GM21390 (cell line): ENCODE data around the gene PROCR.
"Not testable (repeated sequence)": the region's sequence is repeated elsewhere in the genome, so short reads cannot be mapped to it uniquely, and the experiment has no call there.

Experiments used
- ATAC-seq: cut with Tn5 transposase; IDR thresholded peaks from one replicate; pipeline ENCODE4 v1.9.1; 2021; ENCODE audit not compliant: unreplicated experiment

The PROCR gene

DNA sequence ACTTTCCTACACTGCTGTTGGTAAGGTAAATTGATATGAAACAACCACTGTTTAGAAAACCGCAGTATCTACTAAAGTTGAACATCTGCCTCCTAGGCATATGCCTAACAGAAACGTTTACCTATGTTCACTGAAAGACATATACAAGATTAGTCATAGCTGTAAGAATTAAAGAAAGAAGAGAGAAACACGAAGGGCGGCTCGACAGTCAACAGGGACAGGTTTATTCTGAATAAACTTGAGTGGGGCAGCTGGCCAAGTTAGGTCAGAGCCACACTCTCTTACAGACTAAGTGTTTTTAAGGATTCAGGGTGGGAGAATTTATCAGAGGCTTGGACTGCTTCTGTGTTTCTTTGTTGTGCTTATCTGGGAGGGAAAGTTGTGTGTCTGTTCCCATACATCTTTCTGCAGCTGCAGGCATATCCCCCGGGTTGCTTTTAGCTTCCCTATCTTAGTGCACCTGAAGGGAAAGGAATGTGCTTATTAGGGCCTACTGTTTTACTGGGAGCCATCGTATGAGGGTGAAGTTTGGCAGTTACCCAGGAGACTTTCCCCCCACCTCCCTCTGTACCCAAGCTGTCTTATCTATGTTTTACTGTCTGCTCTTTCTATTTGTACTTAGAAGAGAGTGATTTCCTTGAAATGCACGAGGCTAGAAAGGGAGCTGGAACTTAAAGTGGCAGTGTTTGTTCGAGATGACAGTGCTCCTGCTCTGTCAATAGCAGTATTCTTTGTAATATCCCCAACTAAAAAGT is 20.4 kb downstream of the PROCR start:
- no peak for ATAC-seq

DNA sequence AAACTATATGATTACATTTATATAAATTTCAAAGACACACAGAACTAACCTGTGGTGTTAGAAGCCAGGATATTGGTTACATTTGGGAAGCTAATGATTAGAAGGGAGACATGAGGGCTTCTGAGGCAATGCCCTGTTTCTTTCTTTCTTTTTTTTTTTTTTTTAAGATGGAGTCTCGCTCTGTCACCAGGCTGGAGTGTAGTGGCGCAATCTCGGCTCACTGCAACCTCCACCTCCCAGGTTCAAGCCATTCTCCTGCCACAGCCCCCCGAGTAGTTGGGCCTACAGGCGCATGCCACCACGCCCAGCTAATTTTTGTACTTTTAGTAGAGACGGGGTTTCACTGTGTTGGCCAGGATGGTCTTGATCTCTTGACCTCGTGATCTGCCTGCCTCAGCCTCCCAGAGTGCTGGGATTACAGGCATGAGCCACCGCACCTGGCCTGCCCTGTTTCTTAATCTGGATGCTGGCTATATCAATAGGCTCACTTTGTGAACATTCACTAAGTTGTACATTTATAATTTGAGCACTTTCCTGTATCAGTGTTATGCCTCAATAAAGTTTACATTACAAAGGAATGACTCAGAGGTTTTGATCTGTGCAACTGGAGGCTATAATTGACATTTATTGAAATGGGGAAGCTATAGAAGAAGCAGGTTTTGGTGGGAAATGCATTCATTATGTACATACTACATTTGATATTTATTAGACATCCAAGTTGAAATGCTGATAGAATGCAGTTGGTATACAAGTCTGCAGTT is 21.3 kb downstream of the PROCR start:
- not testable (repeated sequence) for ATAC-seq

DNA sequence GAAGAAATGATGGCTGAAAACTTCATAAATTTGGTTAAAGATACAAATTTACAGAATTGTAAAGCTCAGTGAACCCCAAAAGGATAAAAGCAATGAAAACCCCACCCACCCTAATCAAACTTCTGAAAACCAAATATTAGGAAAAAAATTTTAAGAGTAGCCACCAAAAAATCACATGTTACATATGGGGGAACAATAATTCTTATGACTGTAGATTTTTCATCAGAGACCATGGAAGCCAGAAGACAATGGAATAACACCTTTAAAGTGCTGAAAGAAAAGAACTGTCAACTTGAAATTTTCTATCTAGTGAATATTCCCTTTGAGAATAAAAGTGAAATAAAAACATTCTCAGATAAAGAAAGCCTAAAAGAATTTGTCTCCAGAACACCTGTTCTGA is 24.4 kb downstream of the PROCR start:
- no peak for ATAC-seq

DNA sequence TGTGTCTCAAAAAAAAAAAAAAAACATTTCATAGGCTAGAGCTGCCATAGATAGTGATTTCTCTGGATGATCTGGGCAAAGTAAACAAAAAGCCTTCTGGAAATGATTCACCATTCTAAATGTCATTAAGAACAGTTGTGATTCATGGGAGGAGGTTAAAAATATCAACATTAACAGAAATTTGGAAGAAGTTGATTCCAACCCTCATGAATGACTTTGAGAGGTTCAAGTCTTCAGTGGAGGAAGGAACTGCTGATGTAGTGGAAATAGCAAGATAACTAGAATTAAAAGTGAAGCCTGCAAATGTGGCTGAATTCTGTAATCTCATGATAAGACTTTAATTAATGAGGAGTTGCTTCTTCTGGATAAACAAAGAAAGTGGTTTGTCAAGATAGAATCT is 27.9 kb downstream of the PROCR start:
- no peak for ATAC-seq

DNA sequence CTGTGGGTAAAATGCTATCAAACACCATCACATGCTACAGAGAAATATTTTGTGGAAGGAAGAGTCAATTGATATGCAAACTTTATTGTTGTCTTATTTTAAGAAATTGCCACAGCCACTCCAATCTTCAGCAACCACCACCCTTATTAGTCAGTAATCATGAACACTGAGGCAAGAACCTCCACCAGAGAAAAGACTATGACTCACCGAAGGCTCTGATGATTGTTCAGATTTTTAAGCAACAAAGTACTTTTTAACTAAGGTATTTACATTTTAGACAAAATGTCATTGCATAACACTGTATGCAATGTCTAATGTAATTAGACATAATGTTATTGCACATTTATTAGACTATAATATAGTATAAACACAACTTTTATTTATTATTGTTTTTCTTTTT is 28.4 kb downstream of the PROCR start:
- ATAC-seq = no peak

DNA sequence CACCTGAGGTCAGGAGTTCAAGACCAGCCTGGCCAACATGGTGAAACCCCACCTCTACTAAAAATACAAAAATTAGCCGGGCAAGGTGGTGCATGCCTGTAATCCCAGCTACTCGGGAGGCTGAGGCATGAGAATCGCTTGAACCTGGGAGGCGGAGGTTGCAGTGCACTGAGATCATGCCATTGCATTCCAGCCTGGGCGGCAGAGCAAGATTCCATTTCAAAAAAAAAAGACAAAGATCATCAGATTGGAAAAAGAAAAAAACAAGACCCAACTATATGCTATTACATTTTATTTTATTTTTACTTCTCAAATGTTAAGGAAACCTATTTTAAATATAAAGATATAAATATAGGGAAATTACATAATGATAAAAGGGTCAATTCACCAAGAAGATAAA is 29.6 kb downstream of the PROCR start:
- not testable (repeated sequence) for ATAC-seq

DNA sequence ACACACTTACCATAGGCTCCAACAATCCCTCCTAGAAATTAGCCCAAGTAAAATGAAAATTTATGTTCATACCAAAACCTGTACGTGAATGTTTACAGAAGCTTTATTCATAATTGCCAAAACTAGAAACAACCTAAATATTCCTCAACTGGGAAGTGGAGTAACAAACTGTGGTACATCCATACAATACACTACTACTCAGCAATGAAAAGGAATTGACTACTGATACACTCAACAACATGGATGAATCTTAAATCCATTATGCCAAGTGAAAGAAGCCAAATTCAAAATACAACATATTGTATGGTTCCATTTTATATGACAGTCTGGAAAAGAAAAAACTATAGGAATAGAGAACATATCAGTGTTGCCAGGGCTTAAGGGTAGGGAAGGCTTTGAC is 34.9 kb downstream of the PROCR start:
- no peak for ATAC-seq

DNA sequence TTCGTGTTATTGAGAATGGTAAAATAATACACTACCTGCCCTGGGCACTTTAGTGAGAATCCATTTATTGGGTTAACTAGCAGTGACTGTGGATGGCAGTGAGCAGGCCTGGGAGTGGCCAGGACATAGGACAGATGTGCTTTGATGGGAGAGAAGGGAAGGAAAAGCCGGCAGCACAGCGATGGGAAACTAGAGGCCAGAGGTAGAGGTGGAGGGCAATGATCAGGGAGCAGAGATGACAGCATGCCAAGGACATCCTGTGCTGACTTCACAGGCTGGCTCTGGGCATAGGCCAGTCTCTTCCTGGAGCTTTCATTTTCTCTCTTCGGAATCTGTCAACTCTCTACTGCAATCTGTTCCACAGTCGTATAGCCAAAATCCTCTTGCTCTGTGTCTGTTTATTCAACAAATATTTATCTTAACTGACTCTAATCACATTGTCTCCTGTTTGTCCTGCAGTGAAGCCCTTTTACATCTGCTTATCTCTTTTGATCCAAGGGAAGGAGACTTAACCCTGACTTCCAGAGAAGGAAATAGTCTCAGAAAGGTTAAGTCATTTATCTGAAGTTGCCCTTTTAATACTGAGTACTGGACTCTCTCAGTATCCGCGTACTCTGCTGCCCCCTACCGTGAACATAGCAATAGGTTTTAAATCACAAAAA is 36.2 kb downstream of the PROCR start:
- ATAC-seq = no peak

DNA sequence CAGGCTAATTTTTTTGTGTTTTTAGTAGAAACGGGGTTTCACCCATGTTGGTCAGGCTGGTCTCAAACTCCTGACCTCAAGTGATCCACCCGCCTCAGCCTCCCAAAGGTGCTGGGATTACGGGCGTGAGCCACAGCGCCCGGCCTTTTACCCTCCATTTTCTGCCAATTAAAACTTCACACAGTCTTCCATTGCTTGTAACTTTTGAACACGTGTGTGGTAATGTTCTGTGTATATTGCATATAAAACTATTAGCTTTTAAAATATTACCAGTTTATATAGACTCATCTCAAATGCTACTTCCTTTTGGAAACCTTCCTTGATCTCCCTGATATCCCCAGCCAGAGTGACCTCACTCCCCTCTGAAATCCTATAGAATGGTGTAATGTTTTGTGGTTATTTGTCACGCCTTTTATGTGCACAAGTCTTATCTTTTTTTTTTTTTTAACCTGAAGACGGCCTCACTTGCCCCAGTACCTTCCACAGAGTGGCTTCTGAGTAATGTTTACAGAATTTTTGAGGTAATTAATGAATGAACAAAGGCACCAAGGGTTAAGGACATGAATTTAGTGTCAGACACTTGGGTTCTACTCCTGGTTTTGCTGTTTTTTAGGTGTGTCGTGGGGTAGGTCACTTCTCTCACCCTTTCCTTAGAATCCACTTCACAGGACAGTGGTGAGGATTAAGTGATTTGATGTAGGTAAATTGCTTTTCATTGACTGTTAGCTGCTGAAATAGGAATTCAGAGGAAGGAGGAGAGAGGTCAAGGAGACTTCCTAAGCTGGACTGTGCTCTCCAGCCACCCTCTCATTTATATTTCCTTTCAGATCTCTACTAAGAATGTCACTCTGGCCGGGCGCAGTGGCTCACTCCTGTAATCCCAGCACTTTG is 43.4 kb downstream of the PROCR start:
- ATAC-seq = no peak

DNA sequence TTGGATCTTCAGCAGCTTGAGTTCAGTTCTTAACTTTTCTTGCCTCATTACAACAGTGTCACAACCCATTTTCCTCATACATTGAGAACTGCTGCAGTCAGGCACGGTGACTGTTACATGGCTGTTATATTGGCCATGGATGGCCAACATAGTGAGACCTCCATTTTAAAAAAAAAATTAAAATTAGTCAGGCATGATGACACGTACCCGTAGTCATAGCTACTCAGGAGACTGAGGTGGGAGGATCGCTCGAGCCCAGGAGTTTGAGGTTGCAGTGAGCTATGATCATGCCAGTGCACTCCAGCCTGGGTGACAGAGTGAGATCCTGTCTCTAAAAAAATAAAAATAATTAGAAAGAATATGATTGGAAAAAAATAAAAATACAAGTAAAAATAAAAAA is 44.7 kb downstream of the PROCR start:
- no peak for ATAC-seq

DNA sequence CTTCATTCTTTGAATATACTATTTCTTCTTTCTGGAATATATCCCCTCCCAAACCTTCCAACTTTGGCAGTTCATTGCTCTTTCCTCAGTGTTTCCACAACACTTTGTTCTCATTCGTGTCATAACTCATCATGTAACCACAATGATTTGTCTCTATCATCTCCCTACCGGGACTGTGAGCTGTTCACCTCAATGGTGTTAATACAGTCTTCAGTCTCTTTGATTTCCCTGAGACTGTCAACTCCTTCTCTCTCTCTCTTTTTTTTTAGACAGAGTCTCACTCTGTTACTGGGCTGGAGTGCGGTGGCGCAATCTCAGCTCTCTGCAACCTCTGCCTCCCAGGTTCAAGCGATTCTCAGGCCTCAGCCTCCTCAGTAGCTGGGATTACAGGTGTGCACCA is 52.1 kb downstream of the PROCR start:
- no peak for ATAC-seq

DNA sequence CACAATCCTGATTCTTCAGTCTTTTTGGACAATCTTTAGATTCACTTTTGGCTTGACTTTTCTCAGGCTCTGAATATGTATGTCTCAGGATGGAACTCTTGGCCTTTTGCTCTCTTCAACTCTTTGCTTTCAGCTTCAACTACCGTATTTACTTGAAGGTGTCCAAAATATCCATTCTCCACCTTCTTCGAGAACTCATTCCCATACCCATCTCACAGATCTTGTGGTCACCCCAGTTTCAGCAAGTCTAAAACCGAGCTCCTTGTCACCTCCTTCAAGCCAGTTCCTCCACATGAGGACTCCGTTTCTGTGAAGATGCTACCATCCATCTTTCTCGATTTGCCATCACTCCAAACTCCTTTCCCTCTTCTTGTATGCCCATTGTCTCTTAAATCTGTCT is 52.7 kb downstream of the PROCR start:
- no peak for ATAC-seq

DNA sequence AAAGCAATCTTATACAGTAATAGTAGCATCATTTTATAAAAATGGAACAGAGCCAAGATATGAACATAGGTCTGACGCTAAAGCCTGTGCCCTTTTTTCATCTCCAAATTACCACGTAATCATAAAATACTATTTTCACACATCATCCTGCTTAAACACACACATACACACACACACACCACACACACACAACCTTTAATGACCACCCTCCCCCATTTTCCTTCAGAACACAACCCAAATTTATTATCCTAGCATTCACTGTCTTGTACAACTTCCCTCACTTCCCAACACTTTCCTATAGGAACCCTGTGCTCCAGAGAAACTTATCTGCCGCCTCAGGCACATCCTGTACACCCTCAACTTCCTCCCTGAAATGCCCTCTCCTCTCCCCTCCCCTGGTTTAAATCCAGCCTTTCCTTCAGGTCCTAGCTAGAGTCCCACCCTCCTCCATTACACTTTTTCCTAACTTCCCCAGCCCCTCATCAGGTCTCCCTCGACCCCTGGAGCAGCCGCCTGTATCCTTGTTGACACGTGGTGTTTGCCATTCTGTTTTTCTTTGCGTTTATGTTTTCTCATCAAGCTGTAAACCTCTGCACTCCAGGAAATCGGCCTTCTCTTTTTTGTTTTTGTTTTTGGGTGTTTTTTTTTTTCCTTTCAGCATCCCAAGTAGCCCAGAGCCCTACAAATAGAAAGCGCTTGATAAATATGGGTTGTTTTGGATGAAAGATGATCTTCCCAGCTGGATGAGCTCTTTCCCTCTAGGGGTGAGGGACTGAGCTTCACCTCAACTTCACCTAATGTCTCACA is 53.6 kb downstream of the PROCR start:
- ATAC-seq = no peak

DNA sequence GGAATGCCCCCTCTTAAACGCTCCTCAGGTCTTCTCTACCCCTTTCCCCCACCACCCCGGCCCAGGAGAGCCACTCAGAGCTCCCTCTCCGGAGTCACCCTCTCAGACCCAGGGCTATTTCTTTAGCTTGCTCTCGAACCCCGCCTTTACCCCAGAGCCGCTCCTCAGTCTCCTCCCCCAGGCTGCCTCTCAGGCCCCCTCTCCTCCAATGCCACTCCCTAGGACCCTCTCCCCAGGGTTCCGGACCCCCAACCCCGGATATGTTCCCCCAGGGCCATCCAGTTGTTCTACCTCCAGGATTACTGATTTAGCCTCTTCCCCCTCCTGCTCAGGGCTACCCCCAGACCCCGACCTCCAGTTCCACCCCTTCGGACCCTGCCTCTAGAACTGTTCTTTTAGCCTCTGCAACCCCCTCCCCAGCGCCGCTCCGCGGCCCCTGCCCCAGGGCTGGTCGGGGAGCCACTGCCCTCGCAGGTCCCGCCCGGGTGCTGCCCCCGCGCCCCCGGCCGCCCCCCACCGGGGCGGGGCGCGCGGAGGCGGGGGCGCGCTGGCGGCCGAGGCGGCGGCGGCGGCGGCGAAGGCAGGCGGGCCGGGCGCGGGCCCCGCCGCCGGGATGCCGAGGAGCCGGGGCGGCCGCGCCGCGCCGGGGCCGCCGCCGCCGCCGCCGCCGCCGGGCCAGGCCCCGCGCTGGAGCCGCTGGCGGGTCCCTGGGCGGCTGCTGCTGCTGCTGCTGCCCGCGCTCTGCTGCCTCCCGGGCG is 54.4 kb downstream of the PROCR start, which contains the start of gene MMP24:
TSS of gene MMP24 (plus strand) at position 565 of the 758 bp plus-strand sequence. CDS start at position 614, 49 bp downstream.
- ATAC-seq = no peak
